K562 (cell line): Measurements from ENCODE around the gene SFTPB. TPM values are rescaled to one million over a fixed set of nuclear protein-coding genes. Genes with fewer than 3 reads are reported as not detected.

Experiments
- ATAC-seq: fragments of 200-7000 bp; cut with Tn5 transposase; 3 replicates; pipeline ENCODE4 v1.9.1; 2020; ENCODE audit warnings: moderate library complexity
- BruUV-seq: library from RNA; stranded (reverse); fragments of 400-500 nt; replicated peaks from 2 replicates; lab custom pipeline; 2021; lab: Mats Ljungman, UMichigan
- CTCF ChIA-PET: fragments of 300-600 bp; formaldehyde crosslinking; extraction: SDS; loops from one replicate; lab custom pipeline; 2021; ENCODE audit warnings: low intra/inter-chr PET ratio; lab: Yijun Ruan, JAX
- POLR2A ChIA-PET: fragments of 300-600, 350-650 bp; sonication (Branson Sonifier 250); formaldehyde crosslinking; extraction: SDS; loops from one replicate; lab custom pipeline; 2021; ENCODE audit warnings: antibody characterized with exemption, inconsistent platforms; lab: Yijun Ruan, JAX
- DNase-seq, 4 experiments: peaks; one replicate each; pipeline versions ENCODE4 v3.0.0 to v3.0.0-alpha.2; 2011 to 2018; ENCODE audit warnings: low spot score in 3 of 4, mixed read lengths in 3 of 4; ENCODE audit errors: extremely low read depth in 1 of 4
- FAIRE-seq: peaks from 2 replicates; lab custom pipeline; 2011; peaks lifted over from hg19 to GRCh38; lab: Jason Lieb, UNC
- H2AFZ ChIP-seq: 2 replicates; pipeline ENCODE4 v1.6.0; 2011; ENCODE audit warnings: low read depth, low read length, control low read depth, inconsistent platforms
- H3K27ac ChIP-seq: fragments of 200-600 bp; 3 replicates; pipeline ENCODE4 v1.8.0; 2011; ENCODE audit warnings: low read depth, mild to moderate bottlenecking, control low read depth, inconsistent platforms, low read length, moderate library complexity, mixed read lengths; ENCODE audit errors: extremely low read depth
- H3K27me3 ChIP-seq, 2 experiments: fragments of 300-600 bp in 1 of 2; 2 replicates in 1 of 2; 3 replicates in 1 of 2; pipeline versions ENCODE4 v1.6.0 to v1.8.0; 2011; ENCODE audit warnings: inconsistent platforms in 2 of 2, low read length in 2 of 2, mild to moderate bottlenecking in 1 of 2, mixed read lengths in 1 of 2, moderate library complexity in 1 of 2; ENCODE audit not compliant: control insufficient read depth in 2 of 2, insufficient read depth in 2 of 2
- H3K36me3 ChIP-seq: fragments of 300-600 bp; 3 replicates; pipeline ENCODE4 v1.8.0; 2011; ENCODE audit warnings: mild to moderate bottlenecking, low read length, inconsistent platforms; ENCODE audit not compliant: control insufficient read depth, insufficient read depth
- H3K4me1 ChIP-seq, 2 experiments: fragments of 200-600 bp in 1 of 2; replicated peaks in 1 of 2; 2 replicates in 1 of 2; 3 replicates in 1 of 2; pipeline versions ENCODE4 v1.5.1 to v1.8.0; 2011; ENCODE audit warnings: inconsistent platforms in 2 of 2, low read length in 2 of 2, mild to moderate bottlenecking in 1 of 2, mixed read lengths in 1 of 2, moderate library complexity in 1 of 2; ENCODE audit not compliant: control insufficient read depth in 2 of 2, insufficient read depth in 2 of 2
- H3K4me2 ChIP-seq: 2 replicates; pipeline ENCODE4 v1.6.1; 2011; ENCODE audit warnings: low read length, control low read depth, inconsistent platforms, mixed read lengths; ENCODE audit not compliant: insufficient read depth
- H3K4me3 ChIP-seq: fragments of 200-600 bp; sonication (generic), shearing (Covaris generic); 2 replicates; pipeline ENCODE4 v1.5.1; 2016; ENCODE audit warnings: control low read depth, inconsistent platforms
- H3K79me2 ChIP-seq: fragments of 200-600 bp; 3 replicates; pipeline ENCODE4 v1.8.0; 2011; ENCODE audit warnings: low read length, inconsistent platforms; ENCODE audit not compliant: control insufficient read depth, insufficient read depth
- H3K9ac ChIP-seq, 2 experiments: 2 replicates each; pipeline versions ENCODE4 v1.6.0 to v1.6.1; 2011; ENCODE audit warnings: low read depth in 2 of 2, low read length in 2 of 2, control low read depth in 1 of 2, inconsistent platforms in 1 of 2, mild to moderate bottlenecking in 1 of 2, mixed read lengths in 1 of 2; ENCODE audit not compliant: insufficient read depth in 1 of 2
- H3K9me1 ChIP-seq: one replicate; pipeline ENCODE4 v1.6.0; 2011; ENCODE audit warnings: inconsistent platforms, mild to moderate bottlenecking, low read length, moderate library complexity; ENCODE audit not compliant: control insufficient read depth, insufficient read depth
- H3K9me3 ChIP-seq: replicated peaks from 2 replicates; pipeline ENCODE4 v1.5.1; 2011; ENCODE audit warnings: low read depth, low read length, inconsistent platforms; ENCODE audit not compliant: control insufficient read depth, insufficient read depth
- H4K20me1 ChIP-seq: replicated peaks from 2 replicates; pipeline ENCODE4 v1.6.1; 2011; ENCODE audit warnings: low read length, inconsistent platforms, mixed read lengths; ENCODE audit not compliant: control insufficient read depth, insufficient read depth
- FOXJ2 ChIP-seq: fragments of 200-800 bp; sonication (Bioruptor generic); IDR thresholded peaks from 2 replicates; pipeline ENCODE4 v1.6.1; 2016; ENCODE audit warnings: missing genetic modification characterization, missing compliant biosample characterization
- HDAC1 ChIP-seq, 2 experiments: fragments of 450-650 bp; IDR thresholded peaks; 2 replicates each; pipeline ENCODE4 v1.6.1; 2016 to 2017; ENCODE audit warnings: inconsistent platforms in 1 of 2, mild to moderate bottlenecking in 1 of 2, moderate library complexity in 1 of 2
- NFE2L1 ChIP-seq: fragments of 450-650 bp; IDR thresholded peaks from 2 replicates; pipeline ENCODE4 v1.6.1; 2016; ENCODE audit warnings: missing genetic modification characterization, low read depth, mild to moderate bottlenecking, missing compliant biosample characterization, moderate library complexity, borderline replicate concordance
- ZFP36 ChIP-seq: fragments of 150-350 bp; IDR thresholded peaks from 2 replicates; pipeline ENCODE4 v1.6.1; 2018; ENCODE audit warnings: low read length, low read depth; ENCODE audit not compliant: partially characterized antibody
- ZKSCAN3 ChIP-seq: fragments of 250-450 bp; sonication (Bioruptor Pico); IDR thresholded peaks from 2 replicates; pipeline ENCODE4 v1.4.0; 2020
- ZNF197 ChIP-seq: fragments of 200-800 bp; sonication (Bioruptor generic); IDR thresholded peaks from 2 replicates; pipeline ENCODE4 v1.6.1; 2016; ENCODE audit warnings: low read depth, missing genetic modification characterization, missing compliant biosample characterization
- ZNF583 ChIP-seq: fragments of 250-450 bp; sonication (Bioruptor Pico); IDR thresholded peaks from 2 replicates; pipeline ENCODE4 v1.4.0; 2020
- ZNF696 ChIP-seq: fragments of 250-450 bp; sonication (Bioruptor Pico); conservative IDR thresholded peaks from 2 replicates; pipeline ENCODE4 v1.4.0; 2020; ENCODE audit warnings: mild to moderate bottlenecking, moderate library complexity
- WGBS: fragments of 100-300 bp; shearing (Covaris generic); methylation state at CpG from one replicate; pipeline ENCODE4 v1.1.6; 2016; ENCODE audit warnings: low coverage, mixed read lengths; ENCODE audit not compliant: insufficient coverage; ENCODE audit errors: missing lambda C conversion rate; 5-methylcytosine and 5-hydroxymethylcytosine counted together
- in situ Hi-C: fragments of 300-500 bp; cut with MboI; formaldehyde crosslinking; loops from 4 replicates; pipeline ENCODE4 v1.15.0; 2018; ENCODE audit warnings: inconsistent platforms, mixed read lengths
- intact Hi-C: fragments of 100-400 bp; cut with micrococcal nuclease; formaldehyde crosslinking; loops from 2 replicates; pipeline ENCODE4 v1.14.2; 2022
- polyA plus RNA-seq, 8 experiments: library from polyadenylated mRNA; depleted of rRNA in 4 of 8; stranded (reverse) in 5 of 8; unstranded in 3 of 8; fragments of >200 nt; fragmentation: Nextera tagmentation in 2 of 8; fragmentation: Illumina TruSeq in 1 of 8; extraction: Ambion mirVana in 2 of 8; extraction: Trizol in 1 of 8; gene quantifications; 2 replicates each; pipeline versions ENCODE4 v1.2.1 to v1.2.3, GENCODE V29; 2011 to 2014; ENCODE audit warnings: inconsistent platforms in 1 of 8, missing spikeins in 1 of 8
- total RNA-seq, 7 experiments: library from RNA; depleted of rRNA in 6 of 7; stranded (reverse); fragments of >200 nt in 6 of 7; fragmentation: Illumina TruSeq in 2 of 7; extraction: Trizol in 2 of 7; gene quantifications; 2 replicates each; pipeline versions ENCODE4 v1.2.1 to v1.2.3, GENCODE V29; 2011 to 2021; ENCODE audit warnings: low replicate concordance in 1 of 7

SFTPB gene
- total and polyA plus RNA-seq, 9 of the 15 experiments (the other 6 are each of a cell fraction or from before 2014, with no cell fraction given), result 0.03 to 7.0 TPM; not detected in 7

- intact Hi-C loops (no loop called here), in situ Hi-C loops (no loop called here)
- H3K4me1 ChIP-seq, result peaks cover 0 to 9% of the 10 kb centered on the region in 2 experiments; a peak in 2 of 5 replicates
- ChIA-PET POLR2A (interaction anchor here (0.6 to 1.1 kb wide), 3 partner anchors 8 to 123 kb away, joined by 3 to 4 read pairs (median 3); no protein-coding TSS in a partner anchor), CTCF (no interaction called here)
- H2AFZ ChIP-seq, result no peak overlapping the region
- H3K4me3 ChIP-seq, result no peak overlapping the region
- DNase-seq (no peak), FAIRE-seq (no peak), ATAC-seq (no peak)
- BruUV-seq, result no TSS peak
- no peaks in the 10 kb centered on the region for H3K9me3 ChIP-seq
- H3K36me3 ChIP-seq, result no peaks in the 10 kb centered on the region
- H3K4me2 ChIP-seq, result no peak overlapping the region
- no peaks in the 10 kb centered on the region for H3K9me1 ChIP-seq
- no peak overlapping the region for H3K9ac ChIP-seq
- H3K79me2 ChIP-seq, result no peaks in the 10 kb centered on the region
- H3K27ac ChIP-seq, result no peak overlapping the region
- H4K20me1 ChIP-seq, result no peaks in the 10 kb centered on the region
- H3K27me3 ChIP-seq, result peaks cover 4 to 12% of the 10 kb centered on the region in 2 experiments; a peak in 2 of 5 replicates
- 8% methylated on average over 3 of the region's 3 CpGs for WGBS
- no peak for TF ChIP-seq ZNF696
- no peak for TF ChIP-seq ZKSCAN3 (CRISPR knock-in tag)
- no peak for TF ChIP-seq ZNF583
- TF ChIP-seq ZFP36, result no peak
- TF ChIP-seq HDAC1 (IDR thresholded peaks at IDR 0.05), result no peak
- TF ChIP-seq ZNF197 (CRISPR knock-in tag), result no peak
- TF ChIP-seq FOXJ2 (tag), result no peak
- no peak for TF ChIP-seq NFE2L1 (tag)
Observed at GRCh38 chr2:85697096-85697495, 29.1 kb upstream of the SFTPB start.
